IMR-90 (cell line): ENCODE measurements around the gene MRPL44. TPM values are rescaled to one million over a fixed set of nuclear protein-coding genes. Genes with fewer than 3 reads are reported as not detected.

Source experiments
- ATAC-seq: fragments of 200-7000 bp; cut with Tn5 transposase; 2 replicates; pipeline ENCODE4 v1.9.1; 2020; ENCODE audit warnings: low read depth, mild to moderate bottlenecking, moderate library complexity
- BruUV-seq: library from RNA; stranded (reverse); fragments of 400-500 nt; replicated peaks from 2 replicates; lab custom pipeline; 2021; lab: Mats Ljungman, UMichigan
- CTCF ChIA-PET: fragments of 300-600 bp; formaldehyde crosslinking; extraction: SDS; loops from one replicate; lab custom pipeline; 2021; ENCODE audit warnings: antibody characterized with exemption; lab: Yijun Ruan, JAX
- POLR2A ChIA-PET: fragments of 300-600 bp; sonication (Branson Sonifier 250); formaldehyde crosslinking; loops from one replicate; lab custom pipeline; 2022; ENCODE audit warnings: antibody characterized with exemption; ENCODE audit not compliant: unreplicated experiment; lab: Charles Lee
- DNase-seq: peaks from one replicate; pipeline ENCODE4 v3.0.0; 2013
- H2AFZ ChIP-seq: replicated peaks from 2 replicates; pipeline ENCODE3; 2013; ENCODE audit warnings: low read length, mild to moderate bottlenecking; ENCODE audit not compliant: poor library complexity
- H2AK5ac ChIP-seq: 2 replicates; pipeline ENCODE4 v1.6.1; 2013; ENCODE audit warnings: low read depth, low read length, inconsistent platforms
- H2AK9ac ChIP-seq: replicated peaks from 2 replicates; pipeline ENCODE3; 2013; ENCODE audit warnings: mild to moderate bottlenecking, low read depth, low read length, moderate library complexity; ENCODE audit not compliant: poor library complexity
- H2BK120ac ChIP-seq: 2 replicates; pipeline ENCODE4 v1.6.1; 2013; ENCODE audit warnings: low read depth, low read length, inconsistent platforms
- H2BK15ac ChIP-seq: 3 replicates; pipeline ENCODE4 v1.6.1; 2013; ENCODE audit warnings: low read depth, low read length, inconsistent platforms
- H2BK20ac ChIP-seq: 2 replicates; pipeline ENCODE4 v1.6.1; 2013; ENCODE audit warnings: low read depth, mild to moderate bottlenecking, inconsistent platforms, low read length, moderate library complexity
- H2BK5ac ChIP-seq: 2 replicates; pipeline ENCODE4 v1.6.1; 2013; ENCODE audit warnings: mild to moderate bottlenecking, low read depth, low read length, inconsistent platforms; ENCODE audit not compliant: poor library complexity, severe bottlenecking
- H3K14ac ChIP-seq: replicated peaks from 2 replicates; pipeline ENCODE4 v1.6.1; 2013; ENCODE audit warnings: low read depth, low read length, inconsistent platforms
- H3K18ac ChIP-seq: 2 replicates; pipeline ENCODE4 v1.6.1; 2013; ENCODE audit warnings: low read depth, low read length, control low read depth
- H3K23ac ChIP-seq: 2 replicates; pipeline ENCODE4 v1.6.1; 2013; ENCODE audit warnings: low read depth, low read length, inconsistent platforms
- H3K27ac ChIP-seq: 2 replicates; pipeline ENCODE4 v1.5.1; 2013; ENCODE audit warnings: mild to moderate bottlenecking, control low read depth, low read length; ENCODE audit not compliant: insufficient read depth
- H3K27me3 ChIP-seq: 2 replicates; pipeline ENCODE4 v1.6.1; 2013; ENCODE audit warnings: low read length; ENCODE audit not compliant: control insufficient read depth, insufficient read depth
- H3K36me3 ChIP-seq: 2 replicates; pipeline ENCODE4 v1.6.1; 2013; ENCODE audit warnings: low read length, mixed read lengths; ENCODE audit not compliant: control insufficient read depth, insufficient read depth
- H3K4ac ChIP-seq: 2 replicates; pipeline ENCODE4 v1.6.1; 2013; ENCODE audit warnings: low read depth, low read length, inconsistent platforms
- H3K4me1 ChIP-seq: 2 replicates; pipeline ENCODE4 v1.6.1; 2013; ENCODE audit warnings: low read length, mixed read lengths; ENCODE audit not compliant: control insufficient read depth, insufficient read depth
- H3K4me2 ChIP-seq: 2 replicates; pipeline ENCODE4 v1.6.1; 2013; ENCODE audit warnings: low read depth, mild to moderate bottlenecking, control low read depth, low read length, moderate library complexity
- H3K4me3 ChIP-seq: 2 replicates; pipeline ENCODE4 v1.5.1; 2013; ENCODE audit warnings: low read depth, mild to moderate bottlenecking, control low read depth, low read length, moderate library complexity; ENCODE audit not compliant: insufficient read depth
- H3K56ac ChIP-seq: 2 replicates; pipeline ENCODE4 v1.6.1; 2013; ENCODE audit warnings: low read length, inconsistent platforms; ENCODE audit not compliant: insufficient read depth; ENCODE audit errors: extremely low read depth
- H3K79me1 ChIP-seq, 2 experiments: 2 replicates each; pipeline ENCODE4 v1.6.1; 2013; ENCODE audit warnings: low read length in 2 of 2, inconsistent platforms in 1 of 2, low read depth in 1 of 2
- H3K9ac ChIP-seq: 2 replicates; pipeline ENCODE4 v1.6.1; 2013; ENCODE audit warnings: low read depth, low read length, control low read depth
- H3K9me1 ChIP-seq: 2 replicates; pipeline ENCODE4 v1.6.1; 2013; ENCODE audit warnings: low read length, inconsistent platforms; ENCODE audit not compliant: insufficient read depth
- H3K9me3 ChIP-seq: 2 replicates; pipeline ENCODE4 v1.6.1; 2013; ENCODE audit warnings: low read length; ENCODE audit not compliant: control insufficient read depth, insufficient read depth
- H4K20me1 ChIP-seq: 2 replicates; pipeline ENCODE4 v1.6.1; 2013; ENCODE audit warnings: low read length, inconsistent platforms; ENCODE audit not compliant: insufficient read depth
- H4K5ac ChIP-seq: 2 replicates; pipeline ENCODE4 v1.6.1; 2013; ENCODE audit warnings: mild to moderate bottlenecking, low read depth, low read length, control low read depth
- H4K8ac ChIP-seq, 2 experiments: 2 replicates each; pipeline ENCODE4 v1.6.1; 2013; ENCODE audit warnings: low read depth in 2 of 2, low read length in 2 of 2, control low read depth in 1 of 2, inconsistent platforms in 1 of 2
- H4K91ac ChIP-seq: 2 replicates; pipeline ENCODE4 v1.6.1; 2013; ENCODE audit warnings: low read depth, low read length, inconsistent platforms; ENCODE audit not compliant: insufficient read depth
- BHLHE40 ChIP-seq: fragments of 150-350 bp; IDR thresholded peaks from 2 replicates; pipeline ENCODE4 v1.6.1; 2016; ENCODE audit warnings: mild to moderate bottlenecking, low read depth, low read length
- CEBPB ChIP-seq: IDR thresholded peaks from 2 replicates; pipeline ENCODE4 v1.6.1; 2012; ENCODE audit warnings: low read depth, low read length, improper control_type of control experiment
- CHD1 ChIP-seq: IDR thresholded peaks from 2 replicates; pipeline ENCODE4 v1.6.1; 2012; ENCODE audit warnings: low read depth, low read length, improper control_type of control experiment
- CTCF ChIP-seq: conservative IDR thresholded peaks from 2 replicates; pipeline ENCODE4 v1.5.1; 2012; ENCODE audit warnings: mild to moderate bottlenecking, low read depth, low read length, improper control_type of control experiment
- FOS ChIP-seq: fragments of 150-350 bp; IDR thresholded peaks from 2 replicates; pipeline ENCODE4 v1.6.1; 2016; ENCODE audit warnings: low read depth, low read length
- MAFK ChIP-seq: IDR thresholded peaks from 2 replicates; pipeline ENCODE4 v1.6.1; 2012; ENCODE audit warnings: low read depth, low read length, improper control_type of control experiment
- MAZ ChIP-seq: IDR thresholded peaks from 2 replicates; pipeline ENCODE4 v1.6.1; 2012; ENCODE audit warnings: low read depth, mild to moderate bottlenecking, low read length, improper control_type of control experiment, moderate library complexity, borderline replicate concordance
- MXI1 ChIP-seq: IDR thresholded peaks from 2 replicates; pipeline ENCODE4 v1.6.1; 2012; ENCODE audit warnings: low read depth, mild to moderate bottlenecking, low read length, moderate library complexity, borderline replicate concordance
- NFE2L2 ChIP-seq: fragments of 150-350 bp; IDR thresholded peaks from 2 replicates; pipeline ENCODE4 v1.6.1; 2016; ENCODE audit warnings: low read depth, mild to moderate bottlenecking, low read length
- POLR2A ChIP-seq: IDR thresholded peaks from 2 replicates; pipeline ENCODE4 v1.6.1; 2012; ENCODE audit warnings: mild to moderate bottlenecking, low read depth, low read length
- RAD21 ChIP-seq: IDR thresholded peaks from 2 replicates; pipeline ENCODE4 v1.6.1; 2012; ENCODE audit warnings: low read length, improper control_type of control experiment
- RCOR1 ChIP-seq: IDR thresholded peaks from 2 replicates; pipeline ENCODE4 v1.6.1; 2012; ENCODE audit warnings: mild to moderate bottlenecking, low read length, improper control_type of control experiment; ENCODE audit not compliant: insufficient replicate concordance
- RFX5 ChIP-seq: IDR thresholded peaks from 2 replicates; pipeline ENCODE4 v1.8.0; 2012; ENCODE audit warnings: low read depth, mild to moderate bottlenecking, low read length, moderate library complexity
- SMC3 ChIP-seq: fragments of 150-350 bp; IDR thresholded peaks from 2 replicates; pipeline ENCODE4 v1.6.1; 2016; ENCODE audit warnings: low read depth, mild to moderate bottlenecking, antibody characterized with exemption, low read length, moderate library complexity
- USF2 ChIP-seq: fragments of 150-350 bp; IDR thresholded peaks from 2 replicates; pipeline ENCODE4 v1.6.1; 2017; ENCODE audit warnings: mild to moderate bottlenecking, antibody characterized with exemption, low read length, low read depth
- WGBS, 2 experiments: methylation state at CpG; one replicate each; pipeline versions ENCODE4 v1.1.5 to v1.1.7; 2013; ENCODE audit warnings: missing lambda C conversion rate in 2 of 2; ENCODE audit not compliant: insufficient read length in 1 of 2; ENCODE audit errors: extremely low coverage in 2 of 2; 5-methylcytosine and 5-hydroxymethylcytosine counted together
- dilution Hi-C: fragments of 300-500 bp; cut with HindIII; formaldehyde crosslinking; loops from one replicate; pipeline ENCODE4 v1.14.3; 2018; ENCODE audit warnings: low sequenced_read_pairs; ENCODE audit not compliant: unreplicated experiment
- in situ Hi-C: fragments of 300-500 bp; cut with MboI; formaldehyde crosslinking; loops from 3 replicates; pipeline ENCODE4 v1.14.3; 2019; ENCODE audit warnings: low sequenced_read_pairs, inconsistent platforms, mixed read lengths
- intact Hi-C: fragments of 100-400 bp; cut with micrococcal nuclease; formaldehyde crosslinking; loops from 2 replicates; pipeline ENCODE4 v1.10.0; 2022
- polyA plus RNA-seq, 3 experiments: library from polyadenylated mRNA; depleted of rRNA; stranded (reverse); fragments of >200 nt; gene quantifications; 2 replicates each; pipeline ENCODE4 v1.2.3, GENCODE V29; 2012; ENCODE audit warnings: low replicate concordance in 1 of 3
- total RNA-seq: library from RNA; depleted of rRNA; stranded (reverse); fragments of >200 nt; gene quantifications from 2 replicates; pipeline ENCODE4 v1.2.3, GENCODE V29; 2012
- TF ChIP-seq, protein P1 (sequence below): fragments of 150-350 bp; IDR thresholded peaks from 2 replicates; pipeline ENCODE4 v1.6.1; 2016; ENCODE audit warnings: low read depth, mild to moderate bottlenecking, low read length, moderate library complexity, borderline replicate concordance

Gene MRPL44
- total and polyA plus RNA-seq, 2 of the 4 experiments (the other 2 are of a cell fraction): 18.6 to 20.1 TPM

- Histone ChIP-seq H4K91ac (peak overlapping the region; percentile 81), H3K56ac (peak overlapping the region; percentile 56; the same call in 1 of the 2 replicates)
- POLR2A ChIA-PET: no interaction called here
These were observed 13.0 kb upstream of the MRPL44 start for GRCh38 chr2:223944166-223944702.

More at GRCh38 chr2:223944166-223944702, 13.0 kb upstream of the MRPL44 start:
- Histone ChIP-seq H2AFZ (peak overlapping the region; percentile 99), H2BK120ac (peak overlapping the region; percentile 87), H2BK5ac (peak overlapping the region; percentile 97), H3K27me3 (no peaks in the 10 kb centered on the region), H3K9me1 (peaks cover 14% of the 10 kb centered on the region), H4K20me1 (peaks cover 19% of the 10 kb centered on the region), H2BK20ac (no peak overlapping the region), H3K9me3 (no peaks in the 10 kb centered on the region), H3K14ac (peak overlapping the region; percentile 94), H3K18ac (peak overlapping the region; percentile 39; the same call in 1 of the 2 replicates), H2AK9ac (peak overlapping the region; percentile 98), H3K9ac (peak overlapping the region; percentile 94), H3K79me1 (peaks cover 14 to 35% of the 10 kb centered on the region in 2 experiments), H3K4me2 (peak overlapping the region; percentile 95), H3K4me1 (peaks cover 9% of the 10 kb centered on the region), H4K5ac (peak overlapping the region; percentile 36; the same call in 1 of the 2 replicates), H3K23ac (peak overlapping the region; percentile 78), H3K27ac (peak overlapping the region; percentile 98), H3K4me3 (peak overlapping the region; percentile 91), H3K4ac (peak overlapping the region; percentile 98), H2BK15ac (no peak overlapping the region), H3K36me3 (no peaks in the 10 kb centered on the region), H4K8ac (peak overlapping the region; percentile 82 to 91; a peak in 2 of 4 replicates), H2AK5ac (peak overlapping the region; percentile 86)
- no TSS peak for BruUV-seq
- 2% methylated on average over 22 of the region's 46 CpGs; no CpG with 5 or more reads in 1 of the 2 experiments for WGBS, 2 experiments
- peak; percentile 25 for ATAC-seq
- in situ Hi-C loops (no loop called here), dilution Hi-C loops (no loop called here), intact Hi-C loops (loop anchor here (10.0 kb wide), 1 partner anchor 249 kb away; no protein-coding TSS in a partner anchor)
- CTCF ChIA-PET: no interaction called here
- no peak for DNase-seq
- TF ChIP-seq MAZ (no peak), RFX5 (no peak), POLR2A (no peak), USF2 (no peak), RCOR1 (no peak), CHD1 (no peak), SMC3 (no peak), CTCF (no peak), BHLHE40 (no peak), RAD21 (no peak), FOS (no peak), CEBPB (no peak), MXI1 (no peak), NFE2L2 (no peak), MAFK (no peak)
- TF ChIP-seq, protein P1, sequence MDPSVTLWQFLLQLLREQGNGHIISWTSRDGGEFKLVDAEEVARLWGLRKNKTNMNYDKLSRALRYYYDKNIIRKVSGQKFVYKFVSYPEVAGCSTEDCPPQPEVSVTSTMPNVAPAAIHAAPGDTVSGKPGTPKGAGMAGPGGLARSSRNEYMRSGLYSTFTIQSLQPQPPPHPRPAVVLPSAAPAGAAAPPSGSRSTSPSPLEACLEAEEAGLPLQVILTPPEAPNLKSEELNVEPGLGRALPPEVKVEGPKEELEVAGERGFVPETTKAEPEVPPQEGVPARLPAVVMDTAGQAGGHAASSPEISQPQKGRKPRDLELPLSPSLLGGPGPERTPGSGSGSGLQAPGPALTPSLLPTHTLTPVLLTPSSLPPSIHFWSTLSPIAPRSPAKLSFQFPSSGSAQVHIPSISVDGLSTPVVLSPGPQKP: no peak
